ENCODE data around the gene HOXB3. TPM values are rescaled to one million over a fixed set of nuclear protein-coding genes. Genes with fewer than 3 reads are reported as not detected.

HOXB3 gene
- total and polyA plus RNA-seq, 12 donors: 0.24 to 5.9 (median 1.1) TPM

GRCh38 chr17:48631693-48632578 is 41.9 kb upstream of the HOXB3 start:
- 16% methylated on average over 7 of the region's 7 CpGs for WGBS, 2 donors
- H3K4me1 ChIP-seq: peaks cover 0 to 15% (median 3%) of the 10 kb centered on the region in 9 donors
- intact Hi-C loops (cut with DNase I): no loop called here
- no peak overlapping the region for H3K27ac ChIP-seq
- TF ChIP-seq CTCF (IDR thresholded peaks at IDR 0.05): no peak
- no peaks in the 10 kb centered on the region for H3K9me3 ChIP-seq
- H3K4me3 ChIP-seq: no peak overlapping the region
- H3K36me3 ChIP-seq: no peaks in the 10 kb centered on the region
- no peak for DNase-seq
- peaks cover 79 to 100% (median 100%) of the 10 kb centered on the region in 7 donors for H3K27me3 ChIP-seq
- no peak for ATAC-seq

DNA sequence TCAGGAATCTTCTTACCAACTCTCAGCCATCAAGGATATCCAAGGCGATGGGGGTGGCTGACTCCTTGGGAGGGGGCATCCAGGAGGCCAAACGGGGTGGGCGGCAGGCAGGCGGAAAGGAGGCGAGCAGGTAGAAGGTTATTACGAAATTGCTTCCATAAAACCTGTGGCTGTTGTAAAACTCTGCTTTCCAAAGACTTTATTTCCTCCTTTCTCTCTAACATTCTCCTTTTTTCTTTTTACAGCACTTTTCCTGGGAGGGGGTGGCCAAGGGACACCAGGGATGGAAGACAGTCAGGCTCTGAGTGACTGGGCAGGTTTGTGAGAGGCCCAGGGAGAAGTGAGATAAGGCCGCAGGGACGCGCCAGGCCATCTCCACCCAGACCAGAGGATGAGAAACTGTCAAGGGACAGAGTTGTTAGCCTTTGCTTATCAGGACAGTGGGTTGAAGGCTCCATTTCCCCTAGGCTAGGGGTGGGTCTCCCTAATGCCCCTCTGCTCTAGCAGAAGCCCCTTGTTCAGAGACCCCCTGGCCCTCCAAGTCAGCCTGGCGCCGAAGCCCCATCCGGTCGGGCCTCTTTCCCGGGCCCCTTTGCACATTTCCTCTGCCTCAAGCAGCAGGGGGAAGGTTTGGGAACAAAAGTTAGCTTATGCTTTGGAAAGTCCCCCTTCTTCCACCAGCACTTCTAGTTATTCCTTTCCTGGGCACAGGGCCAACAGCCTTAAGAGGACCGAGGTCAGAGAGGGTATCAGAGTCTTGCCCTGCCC is 41.1 kb upstream of the HOXB3 start:
- Histone ChIP-seq H3K27me3 (peaks cover 79 to 100% (median 100%) of the 10 kb centered on the region in 7 donors), H3K4me1 (peaks cover 0 to 23% (median 11%) of the 10 kb centered on the region in 9 donors), H3K36me3 (no peaks in the 10 kb centered on the region), H3K27ac (no peak overlapping the region), H3K9me3 (no peaks in the 10 kb centered on the region), H3K4me3 (no peak overlapping the region)
- DNase-seq (no peak), ATAC-seq (no peak)
- 11 to 13% methylated on average over 15 of the region's 15 CpGs for WGBS, 2 donors
- intact Hi-C loops (cut with DNase I): no loop called here
- no peak for TF ChIP-seq CTCF (IDR thresholded peaks at IDR 0.05)

DNA sequence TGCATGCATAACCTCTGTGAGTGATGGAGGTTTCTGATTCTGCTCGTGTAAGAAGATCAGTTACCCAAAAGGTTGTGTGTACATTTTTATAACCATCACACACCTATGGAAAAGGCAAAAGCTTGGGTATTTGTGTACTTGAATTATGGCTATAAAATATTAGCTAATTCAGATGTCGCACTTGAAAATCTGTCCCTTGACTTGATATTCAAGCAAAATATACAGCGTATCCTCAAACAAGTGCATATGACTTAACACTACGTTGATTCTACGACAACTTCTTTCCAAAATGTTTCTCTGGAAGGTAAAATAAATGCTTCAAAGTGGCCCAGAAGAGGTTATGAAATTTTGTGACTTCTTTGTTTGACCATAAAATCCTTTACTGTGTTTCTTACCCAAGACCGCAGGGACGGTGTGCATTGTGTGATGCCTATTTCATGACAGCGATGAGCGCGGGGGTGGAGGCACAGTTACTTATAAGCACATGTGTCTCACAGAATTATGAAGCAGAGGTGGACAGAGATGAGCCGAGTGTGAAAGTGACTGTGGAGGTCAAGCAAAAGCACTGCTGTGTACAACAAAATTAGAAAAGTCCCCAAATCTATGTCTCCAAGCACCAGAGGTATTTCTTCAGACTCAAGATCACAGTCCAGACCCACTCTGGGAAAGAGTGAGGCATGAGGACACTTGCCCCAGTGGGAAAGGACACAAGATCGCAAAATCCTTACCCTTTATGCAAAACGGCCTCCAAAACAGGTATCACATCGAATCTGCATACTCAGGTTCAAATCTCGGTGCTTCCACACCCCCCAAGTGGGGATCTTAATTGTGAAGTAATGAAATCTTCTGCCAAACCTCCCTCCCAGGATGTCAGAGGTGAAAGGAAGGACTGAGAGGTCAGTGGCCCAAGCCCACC is 40.2 kb upstream of the HOXB3 start:
- peaks cover 72 to 100% (median 100%) of the 10 kb centered on the region in 7 donors for H3K27me3 ChIP-seq

More for the DNA sequence above, 40.2 kb upstream of the HOXB3 start:
- H3K9me3 ChIP-seq: no peaks in the 10 kb centered on the region
- no peak overlapping the region for H3K4me3 ChIP-seq
- peaks cover 5 to 31% (median 19%) of the 10 kb centered on the region in 9 donors for H3K4me1 ChIP-seq
- no peak for DNase-seq
- ATAC-seq: no peak
- no peak overlapping the region for H3K27ac ChIP-seq
- intact Hi-C loops (cut with DNase I): no loop called here
- H3K36me3 ChIP-seq: no peaks in the 10 kb centered on the region
- no peak for TF ChIP-seq CTCF (IDR thresholded peaks at IDR 0.05)
- WGBS, 2 donors: 23 to 26% methylated on average over 15 of the region's 15 CpGs

Data from heart right ventricle (tissue), 16 donors.